Measurements from ENCODE around the gene SPINT2.

DNA sequence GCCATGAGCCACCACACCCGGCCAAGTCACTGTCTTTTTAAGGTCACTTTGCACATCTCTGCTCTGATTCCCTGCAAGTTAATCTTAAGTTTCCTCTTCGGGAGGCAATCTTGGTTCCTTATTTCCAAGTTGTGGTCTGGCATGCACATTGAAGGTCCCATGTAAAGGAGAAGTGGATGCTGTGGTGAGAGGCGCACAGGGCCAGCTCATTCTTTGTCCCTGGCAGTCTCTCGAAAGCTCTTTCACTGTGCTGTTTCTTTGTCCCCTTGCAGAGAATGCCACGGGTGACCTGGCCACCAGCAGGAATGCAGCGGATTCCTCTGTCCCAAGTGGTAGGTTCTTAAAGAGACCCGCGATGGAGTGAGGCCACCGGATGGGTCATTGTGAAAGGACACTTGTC, 23.2 kb downstream of the SPINT2 start:
- TF ChIP-seq, protein P1, sequence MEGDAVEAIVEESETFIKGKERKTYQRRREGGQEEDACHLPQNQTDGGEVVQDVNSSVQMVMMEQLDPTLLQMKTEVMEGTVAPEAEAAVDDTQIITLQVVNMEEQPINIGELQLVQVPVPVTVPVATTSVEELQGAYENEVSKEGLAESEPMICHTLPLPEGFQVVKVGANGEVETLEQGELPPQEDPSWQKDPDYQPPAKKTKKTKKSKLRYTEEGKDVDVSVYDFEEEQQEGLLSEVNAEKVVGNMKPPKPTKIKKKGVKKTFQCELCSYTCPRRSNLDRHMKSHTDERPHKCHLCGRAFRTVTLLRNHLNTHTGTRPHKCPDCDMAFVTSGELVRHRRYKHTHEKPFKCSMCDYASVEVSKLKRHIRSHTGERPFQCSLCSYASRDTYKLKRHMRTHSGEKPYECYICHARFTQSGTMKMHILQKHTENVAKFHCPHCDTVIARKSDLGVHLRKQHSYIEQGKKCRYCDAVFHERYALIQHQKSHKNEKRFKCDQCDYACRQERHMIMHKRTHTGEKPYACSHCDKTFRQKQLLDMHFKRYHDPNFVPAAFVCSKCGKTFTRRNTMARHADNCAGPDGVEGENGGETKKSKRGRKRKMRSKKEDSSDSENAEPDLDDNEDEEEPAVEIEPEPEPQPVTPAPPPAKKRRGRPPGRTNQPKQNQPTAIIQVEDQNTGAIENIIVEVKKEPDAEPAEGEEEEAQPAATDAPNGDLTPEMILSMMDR (IDR thresholded peaks at IDR 0.05; ENCODE audit: insufficient read depth, low read depth, low read length), result no peak
- no peak for TF ChIP-seq EZH2 (IDR thresholded peaks at IDR 0.05; ENCODE audit: insufficient read depth, low read length)
